PC-3 (cell line): ENCODE results near the gene MRFAP1.

Source experiments
- EZH2 ChIP-seq: fragments of 300-600 bp; sonication (generic); IDR thresholded peaks from one replicate; pipeline ENCODE4 v1.6.1; 2017; ENCODE audit warnings: antibody characterized with exemption, mild to moderate bottlenecking, low read length; ENCODE audit not compliant: unreplicated experiment
- EZH2phosphoT487 ChIP-seq: fragments of 300-600 bp; sonication (generic); IDR thresholded peaks from 2 replicates; pipeline ENCODE4 v1.6.1; 2018; ENCODE audit warnings: mild to moderate bottlenecking, antibody characterized with exemption, low read length, borderline replicate concordance
- TF ChIP-seq, protein P1 (sequence below): fragments of 300-600 bp; sonication (generic); conservative IDR thresholded peaks from 2 replicates; pipeline ENCODE4 v1.5.1; 2017; ENCODE audit warnings: antibody characterized with exemption, low read depth, mild to moderate bottlenecking, low read length

DNA sequence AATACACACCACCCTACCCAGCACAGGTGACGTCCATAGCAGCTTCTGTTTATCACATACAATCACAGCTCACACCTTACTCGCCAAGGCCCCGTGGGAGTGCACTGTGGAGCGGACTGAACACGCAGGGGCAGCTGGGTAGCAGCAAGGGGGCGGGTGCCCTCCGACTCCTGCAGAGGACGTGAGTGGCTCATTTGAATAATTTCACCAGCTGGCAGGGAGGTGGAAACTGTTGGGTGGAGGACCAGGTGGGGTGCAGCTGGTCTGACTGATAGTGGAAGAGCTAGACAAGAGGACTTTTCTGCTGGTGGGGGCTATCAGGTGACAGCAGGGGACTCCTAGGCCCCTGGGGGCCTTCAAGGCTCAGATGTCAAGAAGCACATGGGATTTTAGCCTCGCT is 49.2 kb upstream of the MRFAP1 start:
- TF ChIP-seq, protein P1, sequence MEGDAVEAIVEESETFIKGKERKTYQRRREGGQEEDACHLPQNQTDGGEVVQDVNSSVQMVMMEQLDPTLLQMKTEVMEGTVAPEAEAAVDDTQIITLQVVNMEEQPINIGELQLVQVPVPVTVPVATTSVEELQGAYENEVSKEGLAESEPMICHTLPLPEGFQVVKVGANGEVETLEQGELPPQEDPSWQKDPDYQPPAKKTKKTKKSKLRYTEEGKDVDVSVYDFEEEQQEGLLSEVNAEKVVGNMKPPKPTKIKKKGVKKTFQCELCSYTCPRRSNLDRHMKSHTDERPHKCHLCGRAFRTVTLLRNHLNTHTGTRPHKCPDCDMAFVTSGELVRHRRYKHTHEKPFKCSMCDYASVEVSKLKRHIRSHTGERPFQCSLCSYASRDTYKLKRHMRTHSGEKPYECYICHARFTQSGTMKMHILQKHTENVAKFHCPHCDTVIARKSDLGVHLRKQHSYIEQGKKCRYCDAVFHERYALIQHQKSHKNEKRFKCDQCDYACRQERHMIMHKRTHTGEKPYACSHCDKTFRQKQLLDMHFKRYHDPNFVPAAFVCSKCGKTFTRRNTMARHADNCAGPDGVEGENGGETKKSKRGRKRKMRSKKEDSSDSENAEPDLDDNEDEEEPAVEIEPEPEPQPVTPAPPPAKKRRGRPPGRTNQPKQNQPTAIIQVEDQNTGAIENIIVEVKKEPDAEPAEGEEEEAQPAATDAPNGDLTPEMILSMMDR = no peak
- TF ChIP-seq EZH2 (no peak), EZH2phosphoT487 (no peak)
